Pulmonary artery endothelial cell (primary cell): ENCODE measurements around the gene NKX2-2. TPM values are rescaled to one million over a fixed set of nuclear protein-coding genes. Genes with fewer than 3 reads are reported as not detected.

Source experiments
- total RNA-seq: library from RNA; depleted of rRNA; stranded (reverse); fragments of >200 nt; gene quantifications from 2 replicates; pipeline ENCODE4 v1.2.3, GENCODE V29; 2014

NKX2-2 gene
- total RNA-seq, 1 donor from 2014 or later, result not detected

Other genes starting within 250 kb of the NKX2-2 start
- gene XRN2, start 210.7 kb downstream of the NKX2-2 start, total RNA-seq, result 95.4 and 100 TPM in 2 replicates
- not detected in 2 replicates for gene NKX2-4, start 116.5 kb downstream of the NKX2-2 start, total RNA-seq
- not detected in 2 replicates for gene PAX1, start 191.6 kb upstream of the NKX2-2 start, total RNA-seq